Left ventricle myocardium inferior (tissue), 1 donor: Measurements from ENCODE around the gene NKAIN2. TPM values are rescaled to one million over a fixed set of nuclear protein-coding genes. Genes with fewer than 3 reads are reported as not detected.

Experiments
- DNase-seq: peaks from one replicate; pipeline ENCODE4 v3.0.0-alpha.2; 2020
- H3K27ac ChIP-seq: fragments of 200-600 bp; replicated peaks from 2 replicates; pipeline ENCODE4 v1.8.0; 2021
- H3K27me3 ChIP-seq: fragments of 200-600 bp; 2 replicates; pipeline ENCODE4 v1.8.0; 2021; ENCODE audit warnings: low read depth
- H3K36me3 ChIP-seq: fragments of 200-600 bp; 2 replicates; pipeline ENCODE4 v1.8.0; 2021
- H3K4me1 ChIP-seq: fragments of 200-600 bp; 2 replicates; pipeline ENCODE4 v1.8.0; 2021
- H3K4me3 ChIP-seq: fragments of 200-600 bp; 2 replicates; pipeline ENCODE4 v1.8.0; 2021; ENCODE audit warnings: mild to moderate bottlenecking, moderate library complexity
- H3K9me3 ChIP-seq: fragments of 200-600 bp; replicated peaks from 2 replicates; pipeline ENCODE4 v1.8.0; 2021
- intact Hi-C: fragments of 100-400 bp; cut with micrococcal nuclease; formaldehyde crosslinking; loops from one replicate; pipeline ENCODE4 v1.11.0; 2022
- total RNA-seq: library from RNA; stranded (reverse); fragmentation: NEBNext Ultra II Directional; extraction: Animal tissue kit (Norgen Biotek cat#: 25700); gene quantifications from one replicate; pipeline ENCODE4 v1.2.1, GENCODE V29; 2021
- TF ChIP-seq, protein P1 (sequence below): fragments of 200-600 bp; IDR thresholded peaks from 2 replicates; pipeline ENCODE4 v1.8.0; 2021; ENCODE audit warnings: antibody characterized with exemption, mild to moderate bottlenecking, borderline replicate concordance
- donor health status: DM: no; HTN: yes; CAD: no; lungs with severe emphysema.

NKAIN2 gene
- total RNA-seq, 1 donor from 2014 or later: 0.22 TPM

DNA sequence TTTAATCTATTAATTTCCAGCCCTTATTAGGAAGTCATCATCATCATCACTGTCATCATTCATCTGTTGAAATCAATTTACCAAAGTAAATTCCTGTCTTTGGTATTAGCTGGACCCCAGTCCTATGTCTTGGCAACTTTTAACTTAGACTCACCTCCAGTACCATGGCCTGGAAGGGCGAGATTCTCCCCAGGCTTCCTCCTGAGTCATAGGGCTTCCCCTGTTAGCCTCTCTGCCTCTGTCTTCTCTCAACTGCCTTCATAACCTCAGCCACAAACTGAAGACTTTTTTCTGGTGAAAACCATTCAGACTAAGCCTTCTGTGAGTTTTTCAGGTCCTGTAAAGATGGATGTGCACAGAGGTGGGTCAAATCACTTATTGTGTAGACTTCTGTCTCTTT lies 95.0 kb downstream of the NKAIN2 start:
- Histone ChIP-seq H3K4me3 (no peak overlapping the region), H3K27ac (no peak overlapping the region), H3K9me3 (no peaks in the 10 kb centered on the region), H3K4me1 (no peaks in the 10 kb centered on the region), H3K27me3 (no peaks in the 10 kb centered on the region), H3K36me3 (no peaks in the 10 kb centered on the region)
- TF ChIP-seq, protein P1, sequence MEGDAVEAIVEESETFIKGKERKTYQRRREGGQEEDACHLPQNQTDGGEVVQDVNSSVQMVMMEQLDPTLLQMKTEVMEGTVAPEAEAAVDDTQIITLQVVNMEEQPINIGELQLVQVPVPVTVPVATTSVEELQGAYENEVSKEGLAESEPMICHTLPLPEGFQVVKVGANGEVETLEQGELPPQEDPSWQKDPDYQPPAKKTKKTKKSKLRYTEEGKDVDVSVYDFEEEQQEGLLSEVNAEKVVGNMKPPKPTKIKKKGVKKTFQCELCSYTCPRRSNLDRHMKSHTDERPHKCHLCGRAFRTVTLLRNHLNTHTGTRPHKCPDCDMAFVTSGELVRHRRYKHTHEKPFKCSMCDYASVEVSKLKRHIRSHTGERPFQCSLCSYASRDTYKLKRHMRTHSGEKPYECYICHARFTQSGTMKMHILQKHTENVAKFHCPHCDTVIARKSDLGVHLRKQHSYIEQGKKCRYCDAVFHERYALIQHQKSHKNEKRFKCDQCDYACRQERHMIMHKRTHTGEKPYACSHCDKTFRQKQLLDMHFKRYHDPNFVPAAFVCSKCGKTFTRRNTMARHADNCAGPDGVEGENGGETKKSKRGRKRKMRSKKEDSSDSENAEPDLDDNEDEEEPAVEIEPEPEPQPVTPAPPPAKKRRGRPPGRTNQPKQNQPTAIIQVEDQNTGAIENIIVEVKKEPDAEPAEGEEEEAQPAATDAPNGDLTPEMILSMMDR: no peak
- intact Hi-C loops: no loop called here
- no peak for DNase-seq

DNA sequence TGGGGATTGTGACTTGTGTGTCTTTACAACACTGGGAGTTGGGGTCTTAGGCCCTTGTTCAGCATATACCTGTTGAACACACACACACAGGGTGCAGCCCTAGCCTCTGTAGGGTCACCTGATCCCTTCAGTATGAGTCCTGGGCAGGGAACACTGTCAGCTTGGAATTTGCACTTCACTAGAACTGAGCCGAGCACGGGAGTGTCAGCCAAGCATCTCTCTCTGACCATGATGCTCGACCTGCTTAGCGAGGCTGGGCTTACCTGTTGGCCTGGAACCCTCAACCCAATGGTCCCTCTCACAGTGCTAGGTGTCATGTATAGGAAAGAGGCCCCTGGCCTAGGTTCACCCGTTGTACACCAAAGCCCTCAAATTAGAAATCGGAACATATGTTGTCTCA lies 96.1 kb downstream of the NKAIN2 start:
- Histone ChIP-seq H3K27me3 (no peaks in the 10 kb centered on the region), H3K36me3 (no peaks in the 10 kb centered on the region), H3K4me1 (no peaks in the 10 kb centered on the region), H3K27ac (no peak overlapping the region), H3K4me3 (no peak overlapping the region), H3K9me3 (no peaks in the 10 kb centered on the region)
- intact Hi-C loops: no loop called here
- no peak for DNase-seq
- TF ChIP-seq, protein P1: no peak

GRCh38 chr6:123901436-123901835 lies 97.8 kb downstream of the NKAIN2 start:
- TF ChIP-seq, protein P1: no peak
- Histone ChIP-seq H3K27me3 (no peaks in the 10 kb centered on the region), H3K27ac (no peak overlapping the region), H3K4me3 (no peak overlapping the region), H3K4me1 (no peaks in the 10 kb centered on the region), H3K36me3 (no peaks in the 10 kb centered on the region), H3K9me3 (no peaks in the 10 kb centered on the region)
- intact Hi-C loops: no loop called here
- DNase-seq: no peak

DNA sequence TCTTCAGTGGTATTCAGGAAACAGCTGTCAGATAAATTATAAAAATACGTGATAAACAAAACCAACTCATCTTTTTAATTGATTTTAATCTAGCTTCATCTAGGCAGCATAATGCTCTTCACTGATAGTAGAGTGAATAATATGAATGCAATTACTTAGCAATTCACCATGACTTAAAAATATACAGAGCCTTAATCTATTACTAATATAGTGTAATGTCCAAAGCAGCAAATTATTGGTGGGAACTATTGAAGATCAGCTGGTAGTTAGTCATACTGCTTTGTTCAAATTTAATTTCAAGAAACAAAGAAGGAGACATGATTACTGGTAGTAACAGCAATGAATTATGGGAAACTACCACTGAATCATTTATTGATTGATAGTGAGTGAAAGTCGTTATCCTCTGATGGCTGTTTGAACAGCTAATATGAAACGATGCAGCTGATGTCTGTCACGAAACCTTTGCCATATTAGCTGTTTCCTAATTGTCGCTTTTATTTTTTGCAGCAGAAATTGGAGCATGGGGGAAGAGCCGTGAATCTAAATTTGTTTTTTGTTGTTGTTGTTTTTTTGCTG lies 99.2 kb downstream of the NKAIN2 start:
- Histone ChIP-seq H3K27me3 (no peaks in the 10 kb centered on the region), H3K4me3 (no peak overlapping the region), H3K9me3 (no peaks in the 10 kb centered on the region), H3K4me1 (no peaks in the 10 kb centered on the region), H3K36me3 (no peaks in the 10 kb centered on the region), H3K27ac (no peak overlapping the region)
- TF ChIP-seq, protein P1: no peak
- DNase-seq: no peak
- intact Hi-C loops: no loop called here

DNA sequence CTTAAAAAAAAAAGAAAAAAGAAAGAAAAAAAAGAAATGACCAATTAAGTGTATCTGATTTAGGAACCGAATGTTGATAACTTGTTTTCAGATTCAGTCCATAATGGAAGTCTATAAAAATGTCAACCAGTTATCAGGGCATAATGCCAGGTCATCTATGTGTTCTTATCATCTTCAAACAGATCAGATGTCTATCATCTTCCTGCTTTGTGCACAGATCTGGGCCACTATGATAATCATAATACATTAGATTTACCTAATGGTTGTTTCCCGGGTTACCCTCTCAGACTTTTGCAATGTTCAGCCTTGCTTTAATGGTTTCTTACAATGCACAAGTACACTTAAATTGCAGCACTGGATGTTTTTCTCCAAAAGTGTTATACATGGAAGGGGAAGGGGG lies 100.6 kb downstream of the NKAIN2 start:
- H3K36me3 ChIP-seq: no peaks in the 10 kb centered on the region
- TF ChIP-seq, protein P1: no peak
- no peaks in the 10 kb centered on the region for H3K27me3 ChIP-seq
- no peak overlapping the region for H3K27ac ChIP-seq
- no peaks in the 10 kb centered on the region for H3K9me3 ChIP-seq
- H3K4me1 ChIP-seq: no peaks in the 10 kb centered on the region
- H3K4me3 ChIP-seq: no peak overlapping the region
- intact Hi-C loops: no loop called here
- no peak for DNase-seq
